WTC11 (cell line): ENCODE results near the gene UGP2.
"Not testable (repeated sequence)": the region's sequence is repeated elsewhere in the genome, so short reads cannot be mapped to it uniquely, and the experiment has no call there.

ENCODE experiments used
- ATF2 ChIP-seq: sonication (generic); formaldehyde crosslinking; IDR thresholded peaks from 2 replicates; pipeline ENCODE4 v1.8.1; 2022; ENCODE audit warnings: low read depth, missing genetic modification reagents, borderline replicate concordance
- CREB1 ChIP-seq: sonication (generic); formaldehyde crosslinking; IDR thresholded peaks from 2 replicates; pipeline ENCODE4 v1.8.0; 2023; ENCODE audit warnings: mild to moderate bottlenecking, missing genetic modification reagents
- CTCF ChIP-seq: fragments of 200-600 bp; IDR thresholded peaks from 2 replicates; pipeline ENCODE4 v1.8.0; 2022; ENCODE audit warnings: antibody characterized with exemption
- SP1 ChIP-seq: sonication (generic); formaldehyde crosslinking; conservative IDR thresholded peaks from 2 replicates; pipeline ENCODE4 v1.8.1; 2022; ENCODE audit warnings: missing genetic modification reagents
- ZNF512 ChIP-seq: sonication (generic); formaldehyde crosslinking; IDR thresholded peaks from 2 replicates; pipeline ENCODE4 v1.8.1; 2022; ENCODE audit warnings: missing genetic modification reagents, borderline replicate concordance

- not testable (repeated sequence) for TF ChIP-seq CTCF; SP1; ZNF512 (CRISPR knock-in tag); ATF2; CREB1 (CRISPR knock-in tag)
These were observed 5.9 kb downstream of the UGP2 start for GRCh38 chr2:63847571-63847970.
